GM12878 (cell line): Measurements from ENCODE around the gene RECQL5. TPM values are rescaled to one million over a fixed set of nuclear protein-coding genes. Genes with fewer than 3 reads are reported as not detected.

Experiments
- ATAC-seq: fragments of 200-7000 bp; cut with Tn5 transposase; 3 replicates; pipeline ENCODE4 v1.9.1; 2020; ENCODE audit warnings: mild to moderate bottlenecking, moderate library complexity
- BruUV-seq: library from RNA; stranded (reverse); fragments of 400-500 nt; replicated peaks from 2 replicates; lab custom pipeline; 2021; lab: Mats Ljungman, UMichigan
- CTCF ChIA-PET: fragments of 300-600 bp; sonication (Branson Sonifier 250); formaldehyde crosslinking; extraction: SDS; loops from one replicate; lab custom pipeline; 2021; ENCODE audit warnings: inconsistent platforms; lab: Yijun Ruan, JAX
- POLR2A ChIA-PET: fragments of 350-600 bp; formaldehyde crosslinking; extraction: SDS; loops from one replicate; lab custom pipeline; 2021; ENCODE audit warnings: inconsistent platforms; lab: Charles Lee
- RAD21 ChIA-PET: fragments of 300-600 bp; sonication (Branson Sonifier 250); formaldehyde crosslinking; loops from one replicate; lab custom pipeline; 2023; ENCODE audit warnings: antibody characterized with exemption; ENCODE audit not compliant: unreplicated experiment; lab: Charles Lee
- SMC1A ChIA-PET: fragments of 300-600 bp; sonication (Branson Sonifier 250); formaldehyde crosslinking; loops from one replicate; lab custom pipeline; 2023; ENCODE audit not compliant: unreplicated experiment, uncharacterized antibody; lab: Charles Lee
- DNase-seq: peaks from one replicate; pipeline ENCODE4 v3.0.0-alpha.2; 2011; ENCODE audit warnings: low read depth, low spot score
- FAIRE-seq: peaks from 3 replicates; lab custom pipeline; 2011; peaks lifted over from hg19 to GRCh38; lab: Jason Lieb, UNC
- H2AFZ ChIP-seq: 2 replicates; pipeline ENCODE4 v1.6.0; 2011; ENCODE audit warnings: low read depth, low read length, control low read depth; ENCODE audit not compliant: control insufficient read depth
- H3K27ac ChIP-seq: 2 replicates; pipeline ENCODE4 v1.5.1; 2011; ENCODE audit warnings: control low read depth; ENCODE audit not compliant: control insufficient read depth, insufficient read depth
- H3K27me3 ChIP-seq, 2 experiments: replicated peaks in 1 of 2; 2 replicates each; pipeline versions ENCODE4 v1.6.0 to v1.6.1; 2011; ENCODE audit warnings: low read length in 1 of 2; ENCODE audit not compliant: control insufficient read depth in 2 of 2, insufficient read depth in 2 of 2
- H3K36me3 ChIP-seq, 2 experiments: 2 replicates each; pipeline ENCODE4 v1.5.1; 2011; ENCODE audit warnings: low read length in 1 of 2; ENCODE audit not compliant: control insufficient read depth in 2 of 2, insufficient read depth in 2 of 2
- H3K4me1 ChIP-seq: 2 replicates; pipeline ENCODE4 v1.6.1; 2011; ENCODE audit warnings: mild to moderate bottlenecking, low read length, moderate library complexity, mixed read lengths; ENCODE audit not compliant: control insufficient read depth, insufficient read depth
- H3K4me2 ChIP-seq: 2 replicates; pipeline ENCODE4 v1.6.0; 2011; ENCODE audit warnings: control low read depth; ENCODE audit not compliant: control insufficient read depth, insufficient read depth
- H3K4me3 ChIP-seq: fragments of 200-600 bp; sonication (generic); 2 replicates; pipeline ENCODE4 v1.5.1; 2016
- H3K79me2 ChIP-seq: 2 replicates; pipeline ENCODE4 v1.6.0; 2011; ENCODE audit warnings: low read length; ENCODE audit not compliant: control insufficient read depth, insufficient read depth
- H3K9ac ChIP-seq: 2 replicates; pipeline ENCODE4 v1.8.0; 2011; ENCODE audit warnings: low read length, control low read depth, mixed read lengths; ENCODE audit not compliant: control insufficient read depth, insufficient read depth
- H3K9me3 ChIP-seq: replicated peaks from 3 replicates; pipeline ENCODE4 v1.5.1; 2011; ENCODE audit warnings: mild to moderate bottlenecking, low read length; ENCODE audit not compliant: control insufficient read depth, insufficient read depth
- H4K20me1 ChIP-seq: 2 replicates; pipeline ENCODE4 v1.6.0; 2011; ENCODE audit not compliant: control insufficient read depth, insufficient read depth
- POLR2A ChIP-seq: IDR thresholded peaks from 2 replicates; pipeline ENCODE4 v1.6.1; 2011; ENCODE audit warnings: low read depth, mild to moderate bottlenecking, low read length
- POLR2AphosphoS2 ChIP-seq: IDR thresholded peaks from 2 replicates; pipeline ENCODE4 v1.6.1; 2011; ENCODE audit warnings: low read depth, mild to moderate bottlenecking, low read length, improper control_type of control experiment, moderate library complexity
- POLR2AphosphoS5 ChIP-seq: IDR thresholded peaks from 2 replicates; pipeline ENCODE4 v1.6.1; 2011; ENCODE audit warnings: mild to moderate bottlenecking, low read length, inconsistent platforms
- SMC3 ChIP-seq: IDR thresholded peaks from 2 replicates; pipeline ENCODE4 v1.6.1; 2011; ENCODE audit warnings: low read length, improper control_type of control experiment, borderline replicate concordance
- ZNF24 ChIP-seq: fragments of 450-650 bp; IDR thresholded peaks from 2 replicates; pipeline ENCODE4 v1.6.1; 2017; ENCODE audit warnings: antibody characterized with exemption, mild to moderate bottlenecking
- WGBS: methylation state at CpG from one replicate; pipeline ENCODE4 v1.1.6; 2016; ENCODE audit warnings: low lambda C conversion rate; ENCODE audit not compliant: insufficient replicate concordance, insufficient coverage; ENCODE audit errors: missing lambda C conversion rate; 5-methylcytosine and 5-hydroxymethylcytosine counted together
- in situ Hi-C: fragments of 300-500 bp; cut with MboI; formaldehyde crosslinking; loops from 9 replicates; pipeline ENCODE4 v1.14.3; 2018; ENCODE audit warnings: mixed read lengths
- intact Hi-C: fragments of 100-400 bp; cut with micrococcal nuclease; formaldehyde crosslinking; loops from one replicate; pipeline ENCODE4 v1.14.2; 2022; ENCODE audit not compliant: unreplicated experiment
- polyA plus RNA-seq, 11 experiments: library from polyadenylated mRNA; depleted of rRNA in 4 of 11; unstranded in 6 of 11; stranded (reverse) in 5 of 11; fragments of >200 nt; fragmentation: Nextera tagmentation in 4 of 11; fragmentation: Illumina TruSeq in 1 of 11; extraction: Ambion mirVana in 4 of 11; extraction: Trizol in 1 of 11; gene quantifications; 1 replicate in 1 of 11; 2 replicates in 10 of 11; pipeline versions ENCODE4 v1.2.1 to v1.2.3, GENCODE V29; 2011 to 2016; ENCODE audit warnings: inconsistent platforms in 2 of 11, missing spikeins in 2 of 11, low read depth in 1 of 11
- total RNA-seq, 4 experiments: library from RNA; depleted of rRNA in 3 of 4; stranded (reverse); fragments of >200 nt in 3 of 4; fragmentation: Illumina TruSeq in 1 of 4; extraction: Trizol in 1 of 4; gene quantifications; 2 replicates each; pipeline versions ENCODE4 v1.2.1 to v1.2.3, GENCODE V29; 2013 to 2021
- TF ChIP-seq, protein P1 (sequence below), 3 experiments: IDR thresholded peaks in 2 of 3; conservative IDR thresholded peaks in 1 of 3; 2 replicates each; pipeline ENCODE4 v1.5.1; 2011; ENCODE audit warnings: low read depth in 3 of 3, low read length in 3 of 3, mild to moderate bottlenecking in 3 of 3, control low read depth in 2 of 3, moderate library complexity in 2 of 3, inconsistent platforms in 1 of 3, mixed read lengths in 1 of 3; ENCODE audit not compliant: control insufficient read depth in 2 of 3, insufficient read depth in 1 of 3; ENCODE audit errors: extremely low read depth in 1 of 3

Gene RECQL5
- total and polyA plus RNA-seq, 10 of the 15 experiments (the other 5 are each of a cell fraction or from before 2014, with no cell fraction given) = 3.6 to 30.6 (median 20.1) TPM

DNA sequence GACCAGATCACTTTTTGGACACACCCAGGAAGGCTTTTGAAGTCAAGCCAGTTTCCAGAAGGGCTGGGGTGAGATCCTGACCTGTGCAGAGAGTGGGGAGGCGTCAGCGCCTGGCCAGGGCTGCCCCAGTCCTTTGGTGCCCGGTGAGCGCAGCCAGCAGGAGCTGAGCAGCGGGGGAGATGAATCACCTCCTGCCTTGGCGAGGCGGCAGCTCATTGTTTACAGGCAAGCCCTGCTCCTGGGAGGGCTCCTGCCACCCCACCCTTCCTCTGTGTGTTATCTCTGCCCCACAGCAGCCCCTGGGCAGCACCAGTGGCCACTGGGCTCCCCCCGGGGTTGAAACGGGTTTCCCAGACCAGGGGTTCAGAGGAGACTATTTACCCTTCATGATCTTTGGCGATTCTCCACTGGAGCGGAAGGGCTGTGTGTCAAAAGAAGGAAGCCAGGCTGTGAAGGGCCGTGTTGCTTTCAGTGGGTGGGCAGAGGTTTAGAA is 40.2 kb upstream of the RECQL5 start:
- H2AFZ ChIP-seq = no peak overlapping the region
- no peak overlapping the region for H3K4me3 ChIP-seq
- no peak for DNase-seq
- RAD21 ChIA-PET = no interaction called here
- H3K36me3 ChIP-seq = peaks cover 33 to 35% of the 10 kb centered on the region in 2 experiments
- POLR2A ChIA-PET = no interaction called here
- no peak for ATAC-seq
- no peaks in the 10 kb centered on the region for H3K9me3 ChIP-seq
- no peaks in the 10 kb centered on the region for H3K79me2 ChIP-seq
- H3K4me1 ChIP-seq = no peaks in the 10 kb centered on the region
- no peak overlapping the region for H3K27ac ChIP-seq
- CTCF ChIA-PET = no interaction called here
- SMC1A ChIA-PET = interaction anchor here (0.8 kb wide), 1 partner anchor 95 kb away, joined by 3 read pairs; no protein-coding TSS in a partner anchor
- no peak overlapping the region for H3K4me2 ChIP-seq
- intact Hi-C loops = no loop called here
- no peak overlapping the region for H3K9ac ChIP-seq
- no peak for FAIRE-seq
- no peaks in the 10 kb centered on the region for H3K27me3 ChIP-seq
- no peaks in the 10 kb centered on the region for H4K20me1 ChIP-seq
- in situ Hi-C loops = no loop called here
- TF ChIP-seq, protein P1, sequence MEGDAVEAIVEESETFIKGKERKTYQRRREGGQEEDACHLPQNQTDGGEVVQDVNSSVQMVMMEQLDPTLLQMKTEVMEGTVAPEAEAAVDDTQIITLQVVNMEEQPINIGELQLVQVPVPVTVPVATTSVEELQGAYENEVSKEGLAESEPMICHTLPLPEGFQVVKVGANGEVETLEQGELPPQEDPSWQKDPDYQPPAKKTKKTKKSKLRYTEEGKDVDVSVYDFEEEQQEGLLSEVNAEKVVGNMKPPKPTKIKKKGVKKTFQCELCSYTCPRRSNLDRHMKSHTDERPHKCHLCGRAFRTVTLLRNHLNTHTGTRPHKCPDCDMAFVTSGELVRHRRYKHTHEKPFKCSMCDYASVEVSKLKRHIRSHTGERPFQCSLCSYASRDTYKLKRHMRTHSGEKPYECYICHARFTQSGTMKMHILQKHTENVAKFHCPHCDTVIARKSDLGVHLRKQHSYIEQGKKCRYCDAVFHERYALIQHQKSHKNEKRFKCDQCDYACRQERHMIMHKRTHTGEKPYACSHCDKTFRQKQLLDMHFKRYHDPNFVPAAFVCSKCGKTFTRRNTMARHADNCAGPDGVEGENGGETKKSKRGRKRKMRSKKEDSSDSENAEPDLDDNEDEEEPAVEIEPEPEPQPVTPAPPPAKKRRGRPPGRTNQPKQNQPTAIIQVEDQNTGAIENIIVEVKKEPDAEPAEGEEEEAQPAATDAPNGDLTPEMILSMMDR (IDR thresholded peaks at IDR 0.05 in 2 of 3, conservative IDR thresholded peaks at IDR 0.05 in 1 of 3; ENCODE audit: control insufficient read depth in 2 of 3, extremely low read depth in 1 of 3, insufficient read depth in 1 of 3, low read depth in 3 of 3, low read length in 3 of 3) = no peak
- TF ChIP-seq POLR2AphosphoS5 (0 out of 2 replicates have a peak, but pooled peaks have one; percentile 11), ZNF24 (no peak)
- BruUV-seq = no TSS peak
- WGBS = 90% methylated on average over 11 of the region's 12 CpGs

- no peak for ATAC-seq
- TF ChIP-seq POLR2A (0 out of 2 replicates have a peak, but pooled peaks have one; percentile 26), POLR2AphosphoS2 (no peak), SMC3 (no peak), ZNF24 (no peak)
- TF ChIP-seq, all 136 proteins: peak for 1
- FAIRE-seq = no peak
- no peaks in the 10 kb centered on the region for H4K20me1 ChIP-seq
- in situ Hi-C loops (no loop called here), intact Hi-C loops (no loop called here)
- ChIA-PET POLR2A (no interaction called here), CTCF (no interaction called here), RAD21 (no interaction called here), SMC1A (interaction anchor here (0.8 kb wide), 1 partner anchor 96 kb away, joined by 3 read pairs; no protein-coding TSS in a partner anchor)
- H3K4me3 ChIP-seq = no peak overlapping the region
- H3K9ac ChIP-seq = no peak overlapping the region
- H2AFZ ChIP-seq = no peak overlapping the region
- no peak for DNase-seq
- no peaks in the 10 kb centered on the region for H3K4me1 ChIP-seq
- H3K9me3 ChIP-seq = no peaks in the 10 kb centered on the region
- no peak overlapping the region for H3K27ac ChIP-seq
- H3K79me2 ChIP-seq = no peaks in the 10 kb centered on the region
- 93% methylated on average over 19 of the region's 20 CpGs for WGBS
- H3K27me3 ChIP-seq = no peaks in the 10 kb centered on the region
- TSS peak; percentile 11 for BruUV-seq
- peaks cover 35 to 38% of the 10 kb centered on the region in 2 experiments for H3K36me3 ChIP-seq
- no peak overlapping the region for H3K4me2 ChIP-seq
Measured at GRCh38 chr17:75706042-75706728, 39.2 kb upstream of the RECQL5 start.
